H1 (cell line): ENCODE results near the gene ISG20L2. TPM values are rescaled to one million over a fixed set of nuclear protein-coding genes. Genes with fewer than 3 reads are reported as not detected.

ENCODE experiments used
- CTCF ChIA-PET: fragments of 300-600 bp; sonication (Branson Sonifier 250); formaldehyde crosslinking; loops from one replicate; lab custom pipeline; 2021; ENCODE audit not compliant: partially characterized antibody; lab: Charles Lee
- POLR2A ChIA-PET: fragments of 300-600 bp; sonication (Branson Sonifier 250); formaldehyde crosslinking; loops from one replicate; lab custom pipeline; 2021; ENCODE audit warnings: inconsistent platforms; ENCODE audit not compliant: partially characterized antibody; lab: Charles Lee
- DNase-seq, 2 experiments: peaks; one replicate each; pipeline versions ENCODE4 v3.0.0 to v3.0.0-alpha.2; 2010 to 2022; ENCODE audit warnings: low spot score in 2 of 2, low read depth in 1 of 2, mixed read lengths in 1 of 2
- FAIRE-seq: peaks from 2 replicates; lab custom pipeline; 2011; peaks lifted over from hg19 to GRCh38; lab: Jason Lieb, UNC
- H2AFZ ChIP-seq: 2 replicates; pipeline ENCODE4 v1.8.1; 2012; ENCODE audit warnings: low read length, inconsistent platforms
- H2AK5ac ChIP-seq: 2 replicates; pipeline ENCODE4 v1.6.1; 2013; ENCODE audit warnings: low read depth, low read length
- H2BK120ac ChIP-seq: replicated peaks from 2 replicates; pipeline ENCODE3; 2013; ENCODE audit warnings: low read depth, low read length, inconsistent platforms
- H2BK12ac ChIP-seq: 2 replicates; pipeline ENCODE4 v1.6.1; 2013; ENCODE audit warnings: low read depth, low read length
- H2BK15ac ChIP-seq: 2 replicates; pipeline ENCODE4 v1.6.1; 2013; ENCODE audit warnings: low read length
- H2BK20ac ChIP-seq: 2 replicates; pipeline ENCODE4 v1.6.1; 2013; ENCODE audit warnings: low read length
- H2BK5ac ChIP-seq: 2 replicates; pipeline ENCODE4 v1.6.1; 2013; ENCODE audit warnings: low read depth, low read length
- H3K14ac ChIP-seq: 2 replicates; pipeline ENCODE4 v1.6.1; 2013; ENCODE audit warnings: inconsistent platforms; ENCODE audit not compliant: insufficient read length
- H3K18ac ChIP-seq: 2 replicates; pipeline ENCODE4 v1.6.1; 2013; ENCODE audit warnings: low read length; ENCODE audit errors: extremely low read depth
- H3K23ac ChIP-seq: 2 replicates; pipeline ENCODE4 v1.6.1; 2013; ENCODE audit warnings: inconsistent platforms; ENCODE audit not compliant: insufficient read length
- H3K23me2 ChIP-seq: 2 replicates; pipeline ENCODE4 v1.6.1; 2013; ENCODE audit warnings: low read depth, low read length
- H3K27ac ChIP-seq: 2 replicates; pipeline ENCODE4 v1.6.1; 2011; ENCODE audit warnings: low read depth, low read length, inconsistent platforms
- H3K27me3 ChIP-seq, 4 experiments: replicated peaks in 1 of 4; 1 replicate in 1 of 4; 2 replicates in 3 of 4; pipeline versions ENCODE4 v1.6.1 to v1.8.1; 2011 to 2013; ENCODE audit warnings: low read length in 3 of 4, mild to moderate bottlenecking in 3 of 4, inconsistent platforms in 2 of 4, mixed read lengths in 2 of 4, moderate library complexity in 1 of 4; ENCODE audit not compliant: control insufficient read depth in 3 of 4, insufficient read depth in 3 of 4; ENCODE audit errors: extremely low read depth in 1 of 4
- H3K36me3 ChIP-seq, 4 experiments: 2 replicates each; pipeline versions ENCODE4 v1.6.1 to v1.8.1; 2011 to 2013; ENCODE audit warnings: mild to moderate bottlenecking in 4 of 4, low read length in 3 of 4, moderate library complexity in 2 of 4, control low read depth in 1 of 4, inconsistent platforms in 1 of 4; ENCODE audit not compliant: insufficient read depth in 4 of 4, control insufficient read depth in 2 of 4
- H3K4ac ChIP-seq: replicated peaks from 2 replicates; pipeline ENCODE3; 2013; ENCODE audit warnings: low read length, low read depth, mixed read lengths, inconsistent platforms; ENCODE audit not compliant: insufficient read length
- H3K4me1 ChIP-seq, 4 experiments: replicated peaks in 1 of 4; 1 replicate in 1 of 4; 2 replicates in 3 of 4; pipeline versions ENCODE4 v1.6.1 to v1.8.1; 2011 to 2013; ENCODE audit warnings: low read length in 3 of 4, inconsistent platforms in 2 of 4, mixed read lengths in 1 of 4; ENCODE audit not compliant: insufficient read depth in 4 of 4, control insufficient read depth in 3 of 4
- H3K4me2 ChIP-seq, 2 experiments: 2 replicates each; pipeline versions ENCODE4 v1.6.1 to v1.8.1; 2011 to 2013; ENCODE audit warnings: low read depth in 2 of 2, low read length in 2 of 2, control low read depth in 1 of 2, inconsistent platforms in 1 of 2, mild to moderate bottlenecking in 1 of 2; ENCODE audit not compliant: insufficient read depth in 1 of 2
- H3K4me3 ChIP-seq, 4 experiments: fragments of 200-600, 300-600 bp in 1 of 4; sonication (generic), shearing (Covaris generic), sonication (Bioruptor Twin) in 1 of 4; 2 replicates each; pipeline versions ENCODE4 v1.5.1 to v1.8.1; 2011 to 2016; ENCODE audit warnings: low read length in 4 of 4, low read depth in 3 of 4, control low read depth in 2 of 4, inconsistent platforms in 2 of 4, mild to moderate bottlenecking in 2 of 4, mixed read lengths in 1 of 4, moderate library complexity in 1 of 4; ENCODE audit not compliant: insufficient read depth in 2 of 4; ENCODE audit errors: extremely low read depth in 1 of 4
- H3K56ac ChIP-seq: replicated peaks from 2 replicates; pipeline ENCODE3; 2013; ENCODE audit warnings: low read depth, mild to moderate bottlenecking, mixed read lengths, low read length, inconsistent platforms; ENCODE audit not compliant: insufficient read length
- H3K79me1 ChIP-seq: 2 replicates; pipeline ENCODE4 v1.6.1; 2013; ENCODE audit warnings: low read depth, low read length, control low read depth
- H3K79me2 ChIP-seq, 2 experiments: 2 replicates each; pipeline versions ENCODE4 v1.6.1 to v1.8.1; 2012 to 2013; ENCODE audit warnings: low read length in 2 of 2, mild to moderate bottlenecking in 2 of 2, inconsistent platforms in 1 of 2; ENCODE audit not compliant: insufficient read depth in 2 of 2, control insufficient read depth in 1 of 2
- H3K9ac ChIP-seq, 4 experiments: replicated peaks in 1 of 4; 1 replicate in 1 of 4; 2 replicates in 3 of 4; pipeline versions ENCODE4 v1.6.1 to v1.8.1; 2011 to 2013; ENCODE audit warnings: low read depth in 3 of 4, low read length in 3 of 4, control low read depth in 2 of 4, mild to moderate bottlenecking in 2 of 4, moderate library complexity in 2 of 4, inconsistent platforms in 1 of 4; ENCODE audit errors: extremely low read depth in 1 of 4
- H3K9me3 ChIP-seq, 2 experiments: 2 replicates each; pipeline versions ENCODE4 v1.6.1 to v1.8.1; 2012 to 2013; ENCODE audit warnings: mild to moderate bottlenecking in 2 of 2, moderate library complexity in 2 of 2, control low read depth in 1 of 2, inconsistent platforms in 1 of 2, low read depth in 1 of 2, low read length in 1 of 2, mixed read lengths in 1 of 2; ENCODE audit not compliant: insufficient read depth in 2 of 2
- H4K20me1 ChIP-seq, 2 experiments: replicated peaks in 1 of 2; 2 replicates each; pipeline versions ENCODE3 to v1.8.1; 2011 to 2013; ENCODE audit warnings: inconsistent platforms in 2 of 2, low read length in 2 of 2, mild to moderate bottlenecking in 1 of 2; ENCODE audit not compliant: insufficient read depth in 2 of 2, control insufficient read depth in 1 of 2
- H4K5ac ChIP-seq: 2 replicates; pipeline ENCODE4 v1.6.1; 2013; ENCODE audit warnings: low read length, low read depth, mixed read lengths, inconsistent platforms; ENCODE audit not compliant: insufficient read length
- H4K8ac ChIP-seq: 2 replicates; pipeline ENCODE4 v1.8.0; 2013; ENCODE audit warnings: mild to moderate bottlenecking, moderate library complexity, low read length, inconsistent platforms; ENCODE audit not compliant: insufficient read depth; ENCODE audit errors: extremely low read depth
- H4K91ac ChIP-seq: replicated peaks from 2 replicates; pipeline ENCODE3; 2013; ENCODE audit warnings: low read length, mixed read lengths, inconsistent platforms; ENCODE audit not compliant: insufficient read length
- BACH1 ChIP-seq: IDR thresholded peaks from 2 replicates; pipeline ENCODE4 v1.6.1; 2012; ENCODE audit warnings: low read length, improper control_type of control experiment
- BCL11A ChIP-seq, 2 experiments: IDR thresholded peaks; one replicate each; pipeline ENCODE4 v1.6.1; 2011; ENCODE audit warnings: low read depth in 2 of 2, low read length in 2 of 2, mild to moderate bottlenecking in 2 of 2
- CREB1 ChIP-seq: IDR thresholded peaks from 2 replicates; pipeline ENCODE4 v1.6.1; 2012; ENCODE audit warnings: inconsistent platforms
- EZH2 ChIP-seq: fragments of 200-600 bp; sonication (generic); IDR thresholded peaks from 2 replicates; pipeline ENCODE4 v1.7.1; 2012; ENCODE audit warnings: low read depth, mild to moderate bottlenecking, moderate library complexity, low read length, inconsistent platforms; ENCODE audit not compliant: severe bottlenecking
- HDAC2 ChIP-seq, 2 experiments: fragments of 300-600 bp in 1 of 2; sonication (generic) in 1 of 2; IDR thresholded peaks; 2 replicates each; pipeline ENCODE4 v1.6.1; 2011 to 2012; ENCODE audit warnings: low read depth in 2 of 2, low read length in 2 of 2, mild to moderate bottlenecking in 2 of 2, moderate library complexity in 2 of 2, borderline replicate concordance in 1 of 2, inconsistent platforms in 1 of 2
- KDM1A ChIP-seq: fragments of 200-600, 300-600 bp; sonication (generic); IDR thresholded peaks from 2 replicates; pipeline ENCODE4 v1.7.1; 2016; ENCODE audit warnings: mild to moderate bottlenecking, low read length, borderline replicate concordance
- KDM5A ChIP-seq: fragments of 200-600 bp; IDR thresholded peaks from 2 replicates; pipeline ENCODE4 v1.7.1; 2012; ENCODE audit warnings: mild to moderate bottlenecking, low read length, inconsistent platforms, mixed read lengths
- NANOG ChIP-seq: IDR thresholded peaks from 2 replicates; pipeline ENCODE4 v1.6.1; 2011; ENCODE audit warnings: low read length, low read depth, mild to moderate bottlenecking, inconsistent platforms; ENCODE audit not compliant: insufficient read depth, poor library complexity, severe bottlenecking
- RBBP5 ChIP-seq: IDR thresholded peaks from 2 replicates; pipeline ENCODE4 v1.7.1; 2012; ENCODE audit warnings: low read depth, mild to moderate bottlenecking, inconsistent platforms, low read length, moderate library complexity, borderline replicate concordance
- SUZ12 ChIP-seq: fragments of 200-600 bp; sonication (generic); IDR thresholded peaks from 2 replicates; pipeline ENCODE4 v1.6.1; 2012; ENCODE audit warnings: mild to moderate bottlenecking, inconsistent platforms, low read length, moderate library complexity, mixed read lengths
- WGBS, 2 experiments: shearing (Covaris generic) in 1 of 2; methylation state at CpG; one replicate each; pipeline versions ENCODE4 v1.1.6 to v1.1.7; 2013 to 2015; ENCODE audit warnings: low lambda C conversion rate in 2 of 2, mixed read lengths in 2 of 2, inconsistent platforms in 1 of 2, low coverage in 1 of 2, missing lambda C conversion rate in 1 of 2; ENCODE audit not compliant: insufficient replicate concordance in 2 of 2, insufficient coverage in 1 of 2, insufficient read length in 1 of 2; ENCODE audit errors: extremely low coverage in 1 of 2, missing lambda C conversion rate in 1 of 2; 5-methylcytosine and 5-hydroxymethylcytosine counted together
- polyA plus RNA-seq, 7 experiments: library from polyadenylated mRNA; depleted of rRNA in 3 of 7; stranded (reverse) in 5 of 7; unstranded in 2 of 7; fragments of >200 nt in 5 of 7; fragments of 200-250 nt in 2 of 7; gene quantifications; 1 replicate in 5 of 7; 2 replicates in 1 of 7; 4 replicates in 1 of 7; pipeline versions ENCODE4 v1.2.1 to v1.2.3, GENCODE V29; 2011 to 2013; ENCODE audit warnings: missing spikeins in 2 of 7, mixed read lengths in 2 of 7
- total RNA-seq: library from RNA; stranded (reverse); fragmentation: NEBNext Ultra II Directional; extraction: Animal tissue kit (Norgen Biotek cat#: 25700); gene quantifications from 2 replicates; pipeline ENCODE4 v1.2.1, GENCODE V29; 2021
- TF ChIP-seq, protein P1 (sequence below): IDR thresholded peaks from 2 replicates; pipeline ENCODE4 v1.6.1; 2012; ENCODE audit warnings: low read length, inconsistent platforms

Gene ISG20L2
- total and polyA plus RNA-seq, 2 of the 8 experiments (the other 6 are each of a cell fraction or from before 2014, with no cell fraction given), result 47.5 to 53.0 TPM

- 98% methylated on average over 2 of the region's 2 CpGs; no CpG with 5 or more reads in 1 of the 2 experiments for whole genome bisulfite sequencing, 2 experiments
- TF ChIP-seq CREB1 (no peak), BACH1 (no peak), RBBP5 (no peak), NANOG (no peak), KDM5A (no peak), KDM1A (no peak), SUZ12 (no peak), BCL11A (IDR thresholded peaks at IDR 0.05; ENCODE audit: low read depth in 2 of 2, low read length in 2 of 2) (no peak), EZH2 (no peak), HDAC2 (IDR thresholded peaks at IDR 0.05; ENCODE audit: borderline replicate concordance in 1 of 2, low read depth in 2 of 2, low read length in 2 of 2) (no peak)
- TF ChIP-seq, protein P1, sequence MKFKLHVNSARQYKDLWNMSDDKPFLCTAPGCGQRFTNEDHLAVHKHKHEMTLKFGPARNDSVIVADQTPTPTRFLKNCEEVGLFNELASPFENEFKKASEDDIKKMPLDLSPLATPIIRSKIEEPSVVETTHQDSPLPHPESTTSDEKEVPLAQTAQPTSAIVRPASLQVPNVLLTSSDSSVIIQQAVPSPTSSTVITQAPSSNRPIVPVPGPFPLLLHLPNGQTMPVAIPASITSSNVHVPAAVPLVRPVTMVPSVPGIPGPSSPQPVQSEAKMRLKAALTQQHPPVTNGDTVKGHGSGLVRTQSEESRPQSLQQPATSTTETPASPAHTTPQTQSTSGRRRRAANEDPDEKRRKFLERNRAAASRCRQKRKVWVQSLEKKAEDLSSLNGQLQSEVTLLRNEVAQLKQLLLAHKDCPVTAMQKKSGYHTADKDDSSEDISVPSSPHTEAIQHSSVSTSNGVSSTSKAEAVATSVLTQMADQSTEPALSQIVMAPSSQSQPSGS, result no peak
These were observed 10.3 kb upstream of the ISG20L2 start for GRCh38 chr1:156738916-156739315.

More at GRCh38 chr1:156738916-156739315, 10.3 kb upstream of the ISG20L2 start:
- H3K14ac ChIP-seq, result no peak overlapping the region
- H2BK5ac ChIP-seq, result no peak overlapping the region
- no peak for DNase-seq
- H3K27me3 ChIP-seq, result no peaks in the 10 kb centered on the region
- H3K23ac ChIP-seq, result no peak overlapping the region
- peaks cover 9 to 30% (median 12%) of the 10 kb centered on the region in 4 experiments; a peak in 7 of 8 replicates for H3K36me3 ChIP-seq
- H2BK15ac ChIP-seq, result no peak overlapping the region
- no peak overlapping the region for H3K4ac ChIP-seq
- no peak overlapping the region for H4K8ac ChIP-seq
- no peaks in the 10 kb centered on the region for H4K20me1 ChIP-seq
- H3K9me3 ChIP-seq, result no peaks in the 10 kb centered on the region
- FAIRE-seq, result no peak
- no peak overlapping the region for H2AFZ ChIP-seq
- H2AK5ac ChIP-seq, result no peak overlapping the region
- POLR2A ChIA-PET, result interaction anchor here (1.0 to 10.7 kb wide), 6 partner anchors 8 to 34 kb away, joined by 3 to 214 read pairs (median 4); partner anchors contain the start of genes CRABP2, ISG20L2, METTL25B and PRCC
- no peak overlapping the region for H3K9ac ChIP-seq
- no peaks in the 10 kb centered on the region for H3K79me1 ChIP-seq
- no peak overlapping the region for H3K56ac ChIP-seq
- CTCF ChIA-PET, result interaction anchor here (1.2 to 4.0 kb wide), 4 partner anchors 8 to 50 kb away, joined by 6 to 18 read pairs (median 12); partner anchors contain the start of genes CRABP2 and METTL25B
- no peak overlapping the region for H3K4me2 ChIP-seq
- H3K79me2 ChIP-seq, result peaks cover 0 to 5% of the 10 kb centered on the region in 2 experiments; a peak in 1 of 4 replicates
- H2BK120ac ChIP-seq, result no peak overlapping the region
- peaks cover 0 to 3% (median 1%) of the 10 kb centered on the region in 4 experiments; a peak in 3 of 7 replicates for H3K4me1 ChIP-seq
- no peak overlapping the region for H4K91ac ChIP-seq
- no peak overlapping the region for H3K27ac ChIP-seq
- peaks cover 2% of the 10 kb centered on the region; the same call in 1 of the 2 replicates for H3K23me2 ChIP-seq
- H2BK20ac ChIP-seq, result no peak overlapping the region
- no peak overlapping the region for H2BK12ac ChIP-seq
- no peak overlapping the region for H4K5ac ChIP-seq
- no peak overlapping the region for H3K4me3 ChIP-seq
- H3K18ac ChIP-seq, result no peak overlapping the region
